Renal cortical epithelial cell (primary cell): ENCODE data around the gene SLC9A7. TPM values are rescaled to one million over a fixed set of nuclear protein-coding genes. Genes with fewer than 3 reads are reported as not detected.

ENCODE experiments used
- DNase-seq: peaks from one replicate; pipeline ENCODE4 v3.0.0-alpha.2; 2011; ENCODE audit warnings: low read depth
- total RNA-seq: library from RNA; depleted of rRNA; stranded (reverse); fragments of >200 nt; gene quantifications from 2 replicates; pipeline ENCODE4 v1.2.3, GENCODE V29; 2014

The SLC9A7 gene
- total RNA-seq, 1 donor from 2014 or later: 18.1 TPM

GRCh38 chrX:46573892-46574773 lies 184.8 kb downstream of the SLC9A7 start:
- DNase-seq: no peak

GRCh38 chrX:46573331-46573891 lies 185.5 kb downstream of the SLC9A7 start, which contains the start of gene CHST7:
Gene CHST7 (plus strand): TSS chrX:46573765. CDS start chrX:46573932, 167 bp downstream.
- no peak for DNase-seq

- DNase-seq: no peak
These were observed 186.5 kb downstream of the SLC9A7 start for GRCh38 chrX:46572340-46572936.

- no peak for DNase-seq
These were observed 187.2 kb downstream of the SLC9A7 start for GRCh38 chrX:46571423-46572339.

GRCh38 chrX:46569621-46570020 lies 189.3 kb downstream of the SLC9A7 start:
- no peak for DNase-seq

GRCh38 chrX:46567388-46567787 lies 191.5 kb downstream of the SLC9A7 start:
- DNase-seq: no peak

- DNase-seq: peak; percentile 57
These were observed 196.9 kb downstream of the SLC9A7 start for GRCh38 chrX:46561824-46562657.

GRCh38 chrX:46559062-46559461 lies 199.9 kb downstream of the SLC9A7 start:
- no peak for DNase-seq

- DNase-seq: no peak
These were observed 204.0 kb downstream of the SLC9A7 start for GRCh38 chrX:46554942-46555341.

GRCh38 chrX:46553935-46554334 lies 205.0 kb downstream of the SLC9A7 start:
- no peak for DNase-seq

GRCh38 chrX:46551494-46552128 lies 207.3 kb downstream of the SLC9A7 start:
- DNase-seq: no peak

GRCh38 chrX:46549914-46550313 lies 209.0 kb downstream of the SLC9A7 start:
- no peak for DNase-seq

Other genes with a start within 250 kb of the SLC9A7 start
- 2.8 and 5.4 TPM in 2 replicates for gene ZNF674, start 213.7 kb downstream of the SLC9A7 start, total RNA-seq
- gene CHST7, start 185.4 kb downstream of the SLC9A7 start, total RNA-seq: 5.7 and 13.0 TPM in 2 replicates
- gene RP2, start 77.9 kb upstream of the SLC9A7 start, total RNA-seq: 20.7 and 42.7 TPM in 2 replicates
- 5.4 and 24.4 TPM in 2 replicates for gene JADE3, start 153.3 kb upstream of the SLC9A7 start, total RNA-seq